Common myeloid progenitor, CD34-positive (primary cell): ENCODE data around the gene KDM6A.

Experiments used
- CTCF ChIA-PET: fragments of 350-600 bp; sonication (Branson Sonifier 250); formaldehyde crosslinking; loops from one replicate; lab custom pipeline; 2021; ENCODE audit warnings: antibody characterized with exemption; lab: Charles Lee
- POLR2A ChIA-PET: fragments of 350-600 bp; sonication (Branson Sonifier 250); formaldehyde crosslinking; loops from one replicate; lab custom pipeline; 2021; ENCODE audit warnings: antibody characterized with exemption; lab: Charles Lee
- DNase-seq, 3 donors: peaks; one replicate each; pipeline versions ENCODE4 v3.0.0 to v3.0.0-alpha.2; 2013
- H3K27ac ChIP-seq, 2 experiments: 1 replicate in 1 of 2; 2 replicates in 1 of 2; pipeline ENCODE4 v1.7.0; 2013; ENCODE audit warnings: inconsistent platforms in 2 of 2, low read length in 2 of 2, mild to moderate bottlenecking in 2 of 2, low read depth in 1 of 2, moderate library complexity in 1 of 2; ENCODE audit not compliant: severe bottlenecking in 2 of 2, insufficient read depth in 1 of 2, poor library complexity in 1 of 2
- H3K27me3 ChIP-seq, 5 experiments: replicated peaks in 2 of 5; 1 replicate in 3 of 5; 2 replicates in 2 of 5; pipeline versions ENCODE4 v1.6.1 to v1.7.0; 2013; ENCODE audit warnings: low read length in 4 of 5, mild to moderate bottlenecking in 2 of 5, moderate library complexity in 2 of 5, inconsistent platforms in 1 of 5; ENCODE audit not compliant: insufficient read depth in 5 of 5, control insufficient read depth in 4 of 5
- H3K36me3 ChIP-seq, 4 experiments: 1 replicate in 2 of 4; 2 replicates in 2 of 4; pipeline versions ENCODE4 v1.6.1 to v1.7.0; 2013; ENCODE audit warnings: low read length in 3 of 4, control low read depth in 1 of 4, mild to moderate bottlenecking in 1 of 4; ENCODE audit not compliant: control insufficient read depth in 4 of 4, insufficient read depth in 4 of 4
- H3K4me1 ChIP-seq, 4 experiments: 1 replicate in 3 of 4; 2 replicates in 1 of 4; pipeline versions ENCODE4 v1.6.1 to v1.7.1; 2013; ENCODE audit warnings: low read length in 3 of 4, mild to moderate bottlenecking in 3 of 4, control low read depth in 1 of 4, inconsistent platforms in 1 of 4, moderate library complexity in 1 of 4; ENCODE audit not compliant: control insufficient read depth in 4 of 4, insufficient read depth in 4 of 4; ENCODE audit errors: control extremely low read depth in 1 of 4
- H3K4me3 ChIP-seq, 7 experiments: 1 replicate in 4 of 7; 2 replicates in 3 of 7; pipeline versions ENCODE4 v1.5.1 to v1.7.0; 2013; ENCODE audit warnings: mild to moderate bottlenecking in 7 of 7, low read length in 6 of 7, moderate library complexity in 6 of 7, inconsistent platforms in 2 of 7, low read depth in 2 of 7, control low read depth in 1 of 7; ENCODE audit not compliant: insufficient read depth in 4 of 7, control insufficient read depth in 1 of 7; ENCODE audit errors: extremely low read depth in 1 of 7
- H3K9me3 ChIP-seq, 5 experiments: 1 replicate in 4 of 5; 2 replicates in 1 of 5; pipeline versions ENCODE4 v1.6.1 to v1.7.1; 2013; ENCODE audit warnings: low read length in 4 of 5, mild to moderate bottlenecking in 2 of 5, inconsistent platforms in 1 of 5, low read depth in 1 of 5, moderate library complexity in 1 of 5; ENCODE audit not compliant: control insufficient read depth in 4 of 5, insufficient read depth in 2 of 5; ENCODE audit errors: control extremely low read depth in 1 of 5
- WGBS: methylation state at CpG from one replicate; pipeline ENCODE4 v1.1.5; 2013; ENCODE audit not compliant: insufficient coverage; 5-methylcytosine and 5-hydroxymethylcytosine counted together

Gene KDM6A

DNA sequence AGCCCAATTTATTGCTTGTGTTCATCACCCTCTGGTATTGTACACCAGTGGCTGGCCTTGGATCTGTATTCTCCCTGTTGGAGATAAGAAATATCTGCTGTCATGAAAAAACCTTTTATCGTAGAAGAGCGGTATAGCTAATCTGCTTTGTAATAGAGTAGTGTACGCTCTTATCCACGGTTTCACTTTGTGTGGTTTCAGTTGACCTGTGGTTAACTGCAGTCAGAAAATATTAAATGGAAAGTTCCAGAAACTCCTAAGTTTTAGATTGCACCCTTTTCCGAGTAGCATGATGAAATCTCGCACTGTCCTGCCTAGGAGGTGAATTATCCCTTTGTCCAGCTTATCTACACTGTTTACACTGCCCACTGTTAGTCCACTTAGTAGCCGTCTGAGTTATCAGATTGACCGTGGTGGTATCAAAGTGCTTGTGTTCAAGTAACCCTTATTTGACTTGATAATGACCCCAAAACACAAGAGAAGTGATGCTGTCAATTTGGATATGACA, 42.4 kb downstream of the KDM6A start:
- Histone ChIP-seq H3K9me3 (no peaks in the 10 kb centered on the region), H3K27me3 (no peaks in the 10 kb centered on the region), H3K4me1 (peaks cover 8 to 23% (median 16%) of the 10 kb centered on the region in 4 experiments), H3K27ac (peak overlapping the region in 1 of 2 experiments; percentile 41), H3K4me3 (peak overlapping the region in 4 of 7 experiments; percentile 7 to 59 (median 26)), H3K36me3 (peaks cover 0 to 2% (median under 1%) of the 10 kb centered on the region in 4 experiments)
- peak; percentile 11 to 63 (median 39) for DNase-seq
- ChIA-PET POLR2A (interaction anchor here (1.1 kb wide), 1 partner anchor 9 kb away, joined by 3 read pairs; no protein-coding TSS in a partner anchor), CTCF (no interaction called here)
- WGBS = 61% methylated on average over 5 of the region's 8 CpGs

DNA sequence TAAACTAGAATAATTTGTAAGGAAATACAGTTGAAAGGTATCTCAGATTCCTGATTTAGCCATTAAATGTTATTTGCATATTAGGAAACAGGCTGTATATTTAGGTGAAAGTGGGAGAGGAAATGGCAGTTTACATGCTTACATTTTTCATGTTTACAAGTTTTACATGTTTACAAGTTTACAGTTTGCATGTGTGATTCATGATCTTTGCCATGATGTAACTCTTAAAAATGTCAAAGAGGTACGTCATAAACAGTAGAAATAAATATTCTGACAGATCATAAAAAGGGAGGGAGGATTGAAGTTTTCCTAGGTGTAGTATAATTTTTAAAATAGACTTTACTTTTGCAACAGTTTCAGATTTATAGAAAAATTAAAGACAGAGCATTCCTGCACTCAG, 45.7 kb downstream of the KDM6A start:
- H3K9me3 ChIP-seq = no peaks in the 10 kb centered on the region
- H3K4me1 ChIP-seq = peaks cover 8 to 21% (median 15%) of the 10 kb centered on the region in 4 experiments
- no peaks in the 10 kb centered on the region for H3K27me3 ChIP-seq
- WGBS = no CpG with 5 or more reads among the region's 1 CpG
- no peaks in the 10 kb centered on the region for H3K36me3 ChIP-seq
- ChIA-PET POLR2A (no interaction called here), CTCF (no interaction called here)
- no peak for DNase-seq
- no peak overlapping the region for H3K4me3 ChIP-seq
- no peak overlapping the region for H3K27ac ChIP-seq

DNA sequence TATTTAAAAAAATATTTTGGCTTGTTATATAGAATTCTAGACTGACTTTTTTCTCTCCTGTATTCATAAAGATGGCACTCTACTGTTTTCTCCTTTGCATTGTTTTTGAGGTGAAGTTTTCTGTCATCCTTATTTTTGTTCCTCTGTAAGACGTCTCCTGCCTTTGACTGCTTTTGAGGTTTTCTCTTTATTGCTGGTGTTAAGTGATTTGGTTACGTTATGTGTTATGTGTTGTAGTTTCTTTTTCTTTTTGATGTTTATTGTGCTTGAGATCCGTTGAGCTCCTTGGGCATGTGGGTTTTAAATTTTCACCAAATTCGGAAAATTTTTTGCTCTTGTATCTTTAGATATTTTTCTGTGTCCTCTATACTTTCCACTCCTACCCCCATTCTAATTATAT, 50.0 kb downstream of the KDM6A start:
- no peaks in the 10 kb centered on the region for H3K36me3 ChIP-seq
- no peak for DNase-seq
- POLR2A ChIA-PET = no interaction called here
- H3K9me3 ChIP-seq = no peaks in the 10 kb centered on the region
- H3K4me3 ChIP-seq = no peak overlapping the region
- peaks cover 0 to 2% (median 0%) of the 10 kb centered on the region in 4 experiments for H3K4me1 ChIP-seq
- CTCF ChIA-PET = no interaction called here
- H3K27ac ChIP-seq = no peak overlapping the region
- no CpG with 5 or more reads among the region's 4 CpGs for WGBS
- H3K27me3 ChIP-seq = no peaks in the 10 kb centered on the region

DNA sequence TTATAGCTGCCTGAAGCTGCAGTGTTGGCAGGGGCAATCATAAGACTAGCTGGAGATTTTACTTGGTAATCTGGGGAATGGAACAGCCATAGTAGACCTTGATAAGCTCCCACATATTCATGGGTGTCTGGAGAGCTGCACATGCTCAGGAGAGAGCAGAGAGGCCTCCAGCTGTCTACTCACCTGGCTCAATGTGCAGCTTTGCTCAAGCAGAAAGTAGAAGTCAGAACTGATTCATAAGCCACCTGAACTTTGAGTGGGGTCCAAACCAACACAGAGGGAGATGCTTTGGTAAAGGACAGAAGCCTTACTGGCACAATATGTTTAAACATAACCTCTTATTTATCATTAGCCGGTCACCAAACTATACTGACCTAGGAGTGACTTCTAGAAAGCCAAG, 54.4 kb downstream of the KDM6A start:
- no CpG with 5 or more reads among the region's 1 CpG for WGBS
- no peak overlapping the region for H3K27ac ChIP-seq
- H3K9me3 ChIP-seq = no peaks in the 10 kb centered on the region
- H3K4me3 ChIP-seq = no peak overlapping the region
- H3K36me3 ChIP-seq = no peaks in the 10 kb centered on the region
- H3K4me1 ChIP-seq = no peaks in the 10 kb centered on the region
- ChIA-PET CTCF (interaction anchor here (0.8 kb wide), 1 partner anchor 9 kb away, joined by 3 read pairs; no protein-coding TSS in a partner anchor), POLR2A (no interaction called here)
- no peak for DNase-seq
- H3K27me3 ChIP-seq = no peaks in the 10 kb centered on the region

DNA sequence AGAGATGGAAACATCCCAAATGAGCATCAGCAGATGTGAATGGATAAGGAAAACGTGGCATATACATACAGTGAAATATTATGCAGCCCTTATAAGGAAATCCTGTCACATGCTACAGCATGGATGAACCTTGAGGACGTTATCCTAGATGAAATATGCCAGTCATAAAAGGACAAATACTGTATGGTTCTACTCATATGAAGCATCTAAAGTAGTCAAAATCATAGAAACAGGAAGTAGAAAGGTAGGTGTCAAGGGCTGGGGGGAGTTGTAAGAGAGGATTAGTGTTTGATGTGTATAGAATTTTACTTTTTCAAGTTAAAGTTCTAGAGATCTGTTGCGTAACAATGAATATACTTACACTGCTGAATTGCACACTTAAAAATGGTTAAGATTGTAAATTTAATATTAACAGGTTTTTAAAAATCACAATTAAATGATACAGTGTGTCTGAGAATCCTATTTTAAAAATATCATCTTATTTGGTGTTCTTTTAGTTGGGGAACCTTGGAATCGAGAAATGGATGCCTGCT, 58.5 kb downstream of the KDM6A start:
- Histone ChIP-seq H3K4me3 (no peak overlapping the region), H3K36me3 (no peaks in the 10 kb centered on the region), H3K9me3 (no peaks in the 10 kb centered on the region), H3K27me3 (no peaks in the 10 kb centered on the region), H3K4me1 (no peaks in the 10 kb centered on the region), H3K27ac (no peak overlapping the region)
- CTCF ChIA-PET = no interaction called here
- POLR2A ChIA-PET = no interaction called here
- no peak for DNase-seq
- 100% methylated on average over 1 of the region's 4 CpGs for WGBS

DNA sequence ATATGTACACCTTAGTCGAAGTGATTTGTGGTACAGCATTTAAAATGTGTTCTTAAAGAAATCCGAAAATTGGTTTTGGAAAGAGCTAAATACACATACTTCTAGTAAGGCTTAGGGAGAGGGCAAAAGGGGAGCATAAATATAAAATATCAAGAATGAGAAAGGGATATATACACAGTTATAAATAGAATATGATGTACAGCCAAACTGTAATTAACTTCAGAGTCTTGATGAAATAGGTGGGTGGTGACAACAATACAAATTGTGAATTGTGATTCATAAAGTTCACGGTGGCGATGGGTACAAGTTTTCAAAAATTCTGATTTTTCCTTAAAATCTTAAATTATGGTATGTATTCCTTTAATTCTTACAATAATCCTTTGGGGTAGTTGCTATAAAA, 62.2 kb downstream of the KDM6A start:
- Histone ChIP-seq H3K4me3 (no peak overlapping the region), H3K9me3 (no peaks in the 10 kb centered on the region), H3K4me1 (peaks cover 0 to 5% (median 0%) of the 10 kb centered on the region in 4 experiments), H3K36me3 (no peaks in the 10 kb centered on the region), H3K27ac (no peak overlapping the region), H3K27me3 (no peaks in the 10 kb centered on the region)
- ChIA-PET POLR2A (no interaction called here), CTCF (no interaction called here)
- no peak for DNase-seq
- 100% methylated on average over 1 of the region's 4 CpGs for whole genome bisulfite sequencing

DNA sequence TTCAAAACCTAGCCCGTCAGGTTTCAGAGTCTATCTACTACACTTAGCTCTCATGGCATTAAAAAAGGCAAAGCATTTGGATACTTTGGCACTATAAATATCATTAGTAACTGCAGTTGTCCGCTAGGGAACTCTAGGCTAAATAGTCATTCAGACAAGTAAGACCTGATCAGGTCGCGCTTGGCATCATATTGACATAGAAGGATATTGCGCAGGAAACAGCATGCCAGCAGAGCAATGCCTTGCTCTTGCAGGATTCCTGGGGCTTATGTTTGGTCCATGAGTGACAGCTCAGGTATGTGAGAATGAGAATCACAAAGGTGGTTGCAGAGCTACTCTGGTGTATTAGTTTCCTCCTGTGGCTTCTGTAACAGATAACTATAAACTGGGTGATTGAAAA, 62.7 kb downstream of the KDM6A start:
- Histone ChIP-seq H3K27me3 (no peaks in the 10 kb centered on the region), H3K36me3 (no peaks in the 10 kb centered on the region), H3K27ac (no peak overlapping the region), H3K4me1 (peaks cover 0 to 5% (median 0%) of the 10 kb centered on the region in 4 experiments), H3K9me3 (no peaks in the 10 kb centered on the region), H3K4me3 (no peak overlapping the region)
- ChIA-PET POLR2A (no interaction called here), CTCF (interaction anchor here (0.7 kb wide), 1 partner anchor 9 kb away, joined by 3 read pairs; no protein-coding TSS in a partner anchor)
- no peak for DNase-seq
- WGBS = 91% methylated on average over 5 of the region's 5 CpGs
